Liver (tissue), 9 donors: ENCODE data around the gene YLPM1. TPM values are rescaled to one million over a fixed set of nuclear protein-coding genes. Genes with fewer than 3 reads are reported as not detected.

Source experiments
- DNase-seq: peaks from one replicate; pipeline ENCODE4 v3.0.0-alpha.2; 2017; ENCODE audit warnings: low spot score
- H3K27ac ChIP-seq, 2 donors: one replicate each; pipeline ENCODE4 v1.7.0; 2013; ENCODE audit warnings: inconsistent platforms in 2 of 2, low read length in 2 of 2, control low read depth in 1 of 2, low read depth in 1 of 2, mild to moderate bottlenecking in 1 of 2
- H3K27me3 ChIP-seq, 4 donors: one replicate each; pipeline versions ENCODE4 v1.6.1 to v1.7.0; 2013; ENCODE audit warnings: low read length in 3 of 4, inconsistent platforms in 1 of 4, mild to moderate bottlenecking in 1 of 4, moderate library complexity in 1 of 4; ENCODE audit not compliant: control insufficient read depth in 4 of 4, insufficient read depth in 4 of 4
- H3K36me3 ChIP-seq, 4 donors: one replicate each; pipeline versions ENCODE4 v1.6.1 to v1.7.0; 2013; ENCODE audit warnings: low read length in 3 of 4, mild to moderate bottlenecking in 3 of 4, low read depth in 1 of 4, moderate library complexity in 1 of 4; ENCODE audit not compliant: control insufficient read depth in 4 of 4, insufficient read depth in 3 of 4
- H3K4me1 ChIP-seq, 4 donors: one replicate each; pipeline versions ENCODE4 v1.6.1 to v1.7.0; 2013; ENCODE audit warnings: low read length in 3 of 4, mild to moderate bottlenecking in 3 of 4, moderate library complexity in 1 of 4; ENCODE audit not compliant: control insufficient read depth in 4 of 4, insufficient read depth in 4 of 4
- H3K4me3 ChIP-seq, 3 donors: one replicate each; pipeline versions ENCODE4 v1.6.1 to v1.7.0; 2013; ENCODE audit warnings: low read length in 3 of 3, control low read depth in 1 of 3, low read depth in 1 of 3, mild to moderate bottlenecking in 1 of 3
- H3K9ac ChIP-seq, 2 donors: one replicate each; pipeline ENCODE4 v1.7.0; 2013; ENCODE audit warnings: low read length in 2 of 2, mild to moderate bottlenecking in 2 of 2, moderate library complexity in 2 of 2, control low read depth in 1 of 2, low read depth in 1 of 2
- H3K9me3 ChIP-seq, 4 donors: one replicate each; pipeline versions ENCODE4 v1.6.1 to v1.7.0; 2013; ENCODE audit warnings: low read length in 3 of 4; ENCODE audit not compliant: control insufficient read depth in 4 of 4
- ATF3 ChIP-seq: IDR thresholded peaks from 2 replicates; pipeline ENCODE4 v1.6.1; 2016; ENCODE audit warnings: antibody characterized with exemption
- CTCF ChIP-seq: fragments of 150-350 bp; IDR thresholded peaks from 2 replicates; pipeline ENCODE4 v1.5.1; 2017; ENCODE audit warnings: improper control_type of control experiment, low read depth, low read length; ENCODE audit not compliant: missing input control
- FOXA1 ChIP-seq: IDR thresholded peaks from 2 replicates; pipeline ENCODE4 v1.6.1; 2016; ENCODE audit warnings: antibody characterized with exemption
- GABPA ChIP-seq, 2 donors: IDR thresholded peaks in 1 of 2; conservative IDR thresholded peaks in 1 of 2; 2 replicates each; pipeline ENCODE4 v1.6.1; 2016; ENCODE audit warnings: antibody characterized with exemption in 2 of 2, mild to moderate bottlenecking in 1 of 2, moderate library complexity in 1 of 2
- HNF4G ChIP-seq: IDR thresholded peaks from 2 replicates; pipeline ENCODE4 v1.6.1; 2016; ENCODE audit warnings: antibody characterized with exemption
- JUND ChIP-seq, 2 donors: IDR thresholded peaks; 2 replicates each; pipeline ENCODE4 v1.6.1; 2016; ENCODE audit warnings: antibody characterized with exemption in 2 of 2
- MAX ChIP-seq: IDR thresholded peaks from 2 replicates; pipeline ENCODE4 v1.6.1; 2016; ENCODE audit warnings: antibody characterized with exemption
- NR2F2 ChIP-seq: IDR thresholded peaks from 2 replicates; pipeline ENCODE4 v1.6.1; 2016; ENCODE audit warnings: antibody characterized with exemption
- REST ChIP-seq: IDR thresholded peaks from 2 replicates; pipeline ENCODE4 v1.6.1; 2016; ENCODE audit warnings: antibody characterized with exemption, mild to moderate bottlenecking
- RXRA ChIP-seq, 2 donors: IDR thresholded peaks; 2 replicates each; pipeline ENCODE4 v1.6.1; 2017 to 2018; ENCODE audit warnings: antibody characterized with exemption in 2 of 2, mild to moderate bottlenecking in 1 of 2
- SP1 ChIP-seq: IDR thresholded peaks from 2 replicates; pipeline ENCODE4 v1.6.1; 2018; ENCODE audit warnings: antibody characterized with exemption, mild to moderate bottlenecking
- TAF1 ChIP-seq: conservative IDR thresholded peaks from 2 replicates; pipeline ENCODE4 v1.6.1; 2016; ENCODE audit warnings: antibody characterized with exemption, mild to moderate bottlenecking
- YY1 ChIP-seq: IDR thresholded peaks from 2 replicates; pipeline ENCODE4 v1.6.1; 2016; ENCODE audit warnings: antibody characterized with exemption, mild to moderate bottlenecking
- WGBS: extraction: QIAGEN DNeasy Blood & Tissue Kit; methylation state at CpG from one replicate; pipeline ENCODE4 v1.1.7; 2013; 5-methylcytosine and 5-hydroxymethylcytosine counted together
- polyA plus RNA-seq, 2 donors: library from polyadenylated mRNA; stranded (reverse) in 1 of 2; unstranded in 1 of 2; fragments of 200-250 nt in 1 of 2; fragments of >200 nt in 1 of 2; fragmentation: Nextera tagmentation in 1 of 2; extraction: Ambion mirVana in 1 of 2; gene quantifications; one replicate each; pipeline versions ENCODE4 v1.2.1 to v1.2.3, GENCODE V29; 2013 to 2015
- total RNA-seq, 2 donors: library from RNA; depleted of rRNA; stranded (reverse); fragments of >200 nt; gene quantifications; one replicate each; pipeline ENCODE4 v1.2.3, GENCODE V29; 2014
- donor health status: healthy.
- donor health status: healthy.
- donor health status: healthy.
- donor health status: healthy.
- donor health status: healthy.

YLPM1 gene
- total and polyA plus RNA-seq, 4 donors, result 5.9 to 27.3 (median 13.2) TPM

GRCh38 chr14:74882103-74882920, 119.2 kb downstream of the YLPM1 start:
- H3K27me3 ChIP-seq, result no peaks in the 10 kb centered on the region
- TF ChIP-seq JUND (IDR thresholded peaks at IDR 0.05) (no peak), FOXA1 (no peak), SP1 (no peak), TAF1 (no peak), RXRA (IDR thresholded peaks at IDR 0.05) (no peak), REST (no peak), ATF3 (no peak), MAX (no peak), NR2F2 (no peak), HNF4G (no peak), GABPA (IDR thresholded peaks at IDR 0.05 in 1 of 2, conservative IDR thresholded peaks at IDR 0.05 in 1 of 2) (no peak), YY1 (no peak), CTCF (no peak)
- peak overlapping the region; percentile 93 to 98 for H3K9ac ChIP-seq
- peak overlapping the region; percentile 67 to 85 for H3K27ac ChIP-seq
- under 1% methylated on average over 49 of the region's 49 CpGs for WGBS
- no peaks in the 10 kb centered on the region for H3K9me3 ChIP-seq
- peak overlapping the region; percentile 84 to 95 (median 91) for H3K4me3 ChIP-seq
- peaks cover 16 to 29% (median 23%) of the 10 kb centered on the region in 4 donors for H3K4me1 ChIP-seq
- H3K36me3 ChIP-seq, result peaks cover 0 to 6% (median 3%) of the 10 kb centered on the region in 4 donors
- DNase-seq, result peak; percentile 69

Other genes with a start within 250 kb of the YLPM1 start
- 1 to 10 TPM; 1.1 to 1.3 TPM for gene LTBP2, start 151.1 kb upstream of the YLPM1 start, total RNA-seq
- gene LTBP2, start 151.1 kb upstream of the YLPM1 start, polyA plus RNA-seq, result under 1 TPM; 0.24 to 0.69 TPM
- gene AREL1, start 50.2 kb upstream of the YLPM1 start, total RNA-seq, result 10 to 100 TPM; 18.2 to 26.6 TPM
- gene AREL1, start 50.2 kb upstream of the YLPM1 start, polyA plus RNA-seq, result 1 to 10 TPM; 5.6 to 8.3 TPM
- gene FCF1, start 50.2 kb upstream of the YLPM1 start, total RNA-seq, result 10 to 100 TPM; 14.6 to 15.3 TPM
- gene FCF1, start 50.2 kb upstream of the YLPM1 start, polyA plus RNA-seq, result 10 to 100 TPM in 1 of 2 donors, 1 to 10 TPM in 1; 3.7 to 12.7 TPM
- not detected for gene PROX2, start 112.8 kb downstream of the YLPM1 start, total RNA-seq
- under 1 TPM in 1 of 2 donors, not detected in 1; 0.06 TPM for gene PROX2, start 112.8 kb downstream of the YLPM1 start, polyA plus RNA-seq
- 10 to 100 TPM; 41.0 to 58.0 TPM for gene DLST, start 118.6 kb downstream of the YLPM1 start, total RNA-seq
- 10 to 100 TPM; 10.7 to 69.3 TPM for gene DLST, start 118.6 kb downstream of the YLPM1 start, polyA plus RNA-seq
- 1 to 10 TPM; 5.8 to 5.9 TPM for gene RPS6KL1, start 159.9 kb downstream of the YLPM1 start, total RNA-seq
- 1 to 10 TPM; 1.1 to 1.9 TPM for gene RPS6KL1, start 159.9 kb downstream of the YLPM1 start, polyA plus RNA-seq
- 1 to 10 TPM in 1 of 2 donors, under 1 TPM in 1; 0.61 to 4.5 TPM for gene PGF, start 192.3 kb downstream of the YLPM1 start, total RNA-seq
- 1 to 10 TPM in 1 of 2 donors, under 1 TPM in 1; 0.90 to 2.8 TPM for gene PGF, start 192.3 kb downstream of the YLPM1 start, polyA plus RNA-seq
- gene EIF2B2, start 239.6 kb downstream of the YLPM1 start, total RNA-seq, result 10 to 100 TPM; 16.2 to 22.0 TPM
- gene EIF2B2, start 239.6 kb downstream of the YLPM1 start, polyA plus RNA-seq, result 10 to 100 TPM; 18.5 to 23.6 TPM